Left lobe of liver (tissue), 2 donors: ENCODE data around the gene CX3CL1. TPM values are rescaled to one million over a fixed set of nuclear protein-coding genes. Genes with fewer than 3 reads are reported as not detected.

Experiments used
- ATAC-seq: fragments of 200-7000 bp; cut with Tn5 transposase; one replicate; pipeline ENCODE4 v1.9.1; 2020; ENCODE audit warnings: mild to moderate bottlenecking, moderate library complexity
- DNase-seq: peaks from one replicate; pipeline ENCODE4 v3.0.0-alpha.2; 2020; ENCODE audit warnings: low spot score
- total RNA-seq: library from RNA; stranded (reverse); gene quantifications from one replicate; pipeline ENCODE4 v1.2.1, GENCODE V29; 2021
- donor health status: DM: no; HTN: no; CAD: no; lungs with moderate emphysema.
- donor health status: DM: no; HTN: yes; CAD: no.

Gene CX3CL1
- total RNA-seq, 1 donor from 2014 or later, result 13.8 TPM

GRCh38 chr16:57401943-57402640 is 29.8 kb downstream of the CX3CL1 start:
- DNase-seq, result no peak
- ATAC-seq, result no peak

- no peak for ATAC-seq
- no peak for DNase-seq
Observed at GRCh38 chr16:57403965-57404817, 31.9 kb downstream of the CX3CL1 start, which contains the start of gene CCL17. TSS of gene CCL17 (plus strand) at chr16:57404767. CDS start at chr16:57413933, 9,166 bp downstream.

GRCh38 chr16:57405097-57405496 is 32.8 kb downstream of the CX3CL1 start:
- ATAC-seq, result no peak
- DNase-seq, result no peak

- DNase-seq (no peak), ATAC-seq (peak; percentile 25)
Observed at GRCh38 chr16:57406881-57407280, 34.6 kb downstream of the CX3CL1 start.

GRCh38 chr16:57407521-57408353 is 35.4 kb downstream of the CX3CL1 start:
- ATAC-seq, result no peak

GRCh38 chr16:57409065-57409464 is 36.8 kb downstream of the CX3CL1 start:
- ATAC-seq, result peak; percentile 58

More at GRCh38 chr16:57407521-57408353, 35.4 kb downstream of the CX3CL1 start:
- no peak for DNase-seq

GRCh38 chr16:57409870-57410587 is 37.7 kb downstream of the CX3CL1 start:
- DNase-seq (no peak), ATAC-seq (no peak)

More at GRCh38 chr16:57409065-57409464, 36.8 kb downstream of the CX3CL1 start:
- DNase-seq, result no peak

- ATAC-seq (no peak), DNase-seq (no peak)
Observed at GRCh38 chr16:57411362-57411976, 39.2 kb downstream of the CX3CL1 start.

GRCh38 chr16:57412584-57412983 is 40.3 kb downstream of the CX3CL1 start:
- no peak for DNase-seq
- ATAC-seq, result no peak

GRCh38 chr16:57413301-57413730 is 41.0 kb downstream of the CX3CL1 start:
- no peak for ATAC-seq
- no peak for DNase-seq

- no peak for ATAC-seq
Observed at GRCh38 chr16:57413733-57414132, 41.4 kb downstream of the CX3CL1 start.

GRCh38 chr16:57416084-57416483 is 43.8 kb downstream of the CX3CL1 start:
- DNase-seq, result no peak
- no peak for ATAC-seq

More at GRCh38 chr16:57413733-57414132, 41.4 kb downstream of the CX3CL1 start:
- DNase-seq, result no peak

- DNase-seq (no peak), ATAC-seq (no peak)
Observed at GRCh38 chr16:57419506-57419905, 47.2 kb downstream of the CX3CL1 start.

- ATAC-seq (peak; percentile 14), DNase-seq (no peak)
Observed at GRCh38 chr16:57422026-57422944, 50.0 kb downstream of the CX3CL1 start.

GRCh38 chr16:57423152-57423551 is 50.9 kb downstream of the CX3CL1 start:
- ATAC-seq (no peak), DNase-seq (no peak)

GRCh38 chr16:57424583-57424982 is 52.3 kb downstream of the CX3CL1 start:
- ATAC-seq (no peak), DNase-seq (no peak)

GRCh38 chr16:57426356-57426755 is 54.1 kb downstream of the CX3CL1 start:
- no peak for ATAC-seq
- no peak for DNase-seq

- ATAC-seq, result no peak
- DNase-seq, result no peak
Observed at GRCh38 chr16:57427307-57427706, 55.0 kb downstream of the CX3CL1 start.

GRCh38 chr16:57427824-57428223 is 55.5 kb downstream of the CX3CL1 start:
- ATAC-seq (no peak), DNase-seq (no peak)
